HG03066 (cell line): ENCODE data around the gene TAB2.

Experiments
- ATAC-seq: cut with Tn5 transposase; IDR thresholded peaks from one replicate; pipeline ENCODE4 v1.9.1; 2021; ENCODE audit warnings: low read depth; ENCODE audit not compliant: unreplicated experiment

Gene TAB2

GRCh38 chr6:149400050-149400449 is 82.5 kb downstream of the TAB2 start, which contains the start of gene SUMO4:
Gene SUMO4, plus strand, starts transcription at chr6:149400262. Its CDS starts 130 bp downstream, at chr6:149400392.
- ATAC-seq: no peak

- ATAC-seq: no peak
Observed at GRCh38 chr6:149403534-149403933, 86.0 kb downstream of the TAB2 start.

DNA sequence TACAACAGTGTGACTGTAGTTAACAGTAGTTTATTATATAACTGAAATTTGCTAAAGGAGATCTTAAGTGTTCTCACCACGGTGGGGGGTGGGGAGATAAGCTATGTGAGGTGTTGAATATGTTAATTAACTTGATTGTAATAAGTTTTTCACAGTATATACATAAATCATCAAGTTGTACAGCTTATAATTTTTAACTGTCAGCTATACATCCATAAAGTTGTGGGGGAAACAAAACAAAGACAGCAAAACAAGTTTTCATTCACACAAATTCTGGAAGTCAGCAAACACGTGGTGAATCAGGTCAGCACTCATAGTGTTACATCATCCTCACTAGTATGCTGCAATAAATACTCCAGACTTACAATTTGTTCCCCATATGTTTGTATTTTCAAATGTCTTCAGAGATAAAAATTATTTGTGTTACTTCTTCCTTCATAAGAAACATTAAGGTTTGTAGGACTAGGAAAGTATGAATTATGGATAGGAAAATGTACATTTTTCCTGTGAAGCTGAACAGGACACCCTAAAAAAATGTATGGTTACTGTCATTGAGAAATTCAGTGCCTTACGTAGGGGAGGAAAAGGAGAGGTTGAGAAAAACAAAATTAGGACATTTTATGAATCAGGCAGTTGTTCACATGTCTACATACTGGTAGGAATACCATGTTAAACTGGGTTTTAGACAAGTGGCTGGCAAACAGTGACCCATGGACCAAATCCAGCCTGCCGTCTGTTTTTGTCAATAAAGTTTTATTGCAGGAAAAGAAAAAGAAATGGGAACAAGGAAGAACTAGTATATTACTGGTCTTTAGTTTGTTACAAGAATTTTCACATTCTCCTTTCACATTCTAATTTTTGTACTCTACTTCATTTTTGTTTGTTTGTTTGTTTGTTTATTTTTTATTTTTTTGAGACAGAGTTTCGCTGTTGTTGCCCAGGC is 88.6 kb downstream of the TAB2 start:
- ATAC-seq: no peak

DNA sequence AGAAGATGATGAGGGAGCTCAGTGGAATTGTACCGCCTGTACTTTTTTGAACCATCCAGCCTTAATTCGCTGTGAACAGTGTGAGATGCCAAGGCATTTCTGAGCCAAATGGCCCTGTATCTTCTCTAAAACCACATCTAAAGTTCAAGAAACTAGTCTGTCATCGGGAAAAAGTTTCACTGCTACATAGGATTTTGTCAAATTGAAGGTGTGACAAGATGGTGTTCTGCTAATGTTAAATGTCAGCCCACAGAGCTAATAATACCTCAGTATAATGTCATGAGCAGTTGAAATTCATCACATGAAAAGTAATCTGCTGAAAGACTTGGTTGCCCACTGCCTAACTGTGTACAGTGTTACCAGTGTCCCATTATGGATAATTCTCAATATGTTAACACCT is 92.1 kb downstream of the TAB2 start:
- ATAC-seq: no peak

DNA sequence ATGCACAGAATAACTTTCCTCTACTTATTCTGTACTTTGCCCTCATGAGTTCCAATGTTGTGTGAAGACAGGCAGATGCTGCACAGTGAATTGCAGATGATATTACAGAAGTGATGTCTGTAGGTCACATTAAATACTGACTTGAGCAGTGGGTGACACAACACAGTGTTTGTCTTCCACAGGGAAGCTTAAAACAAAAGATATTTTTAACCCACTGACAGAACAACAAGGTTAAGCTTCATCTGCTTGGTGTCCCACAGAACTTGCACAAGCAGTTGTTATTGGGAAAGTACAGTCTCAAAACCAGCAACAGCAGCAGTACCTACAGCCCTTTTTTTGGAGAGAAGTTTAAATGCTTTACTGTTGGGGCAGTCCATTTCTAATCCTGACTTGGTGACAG is 93.0 kb downstream of the TAB2 start:
- no peak for ATAC-seq

DNA sequence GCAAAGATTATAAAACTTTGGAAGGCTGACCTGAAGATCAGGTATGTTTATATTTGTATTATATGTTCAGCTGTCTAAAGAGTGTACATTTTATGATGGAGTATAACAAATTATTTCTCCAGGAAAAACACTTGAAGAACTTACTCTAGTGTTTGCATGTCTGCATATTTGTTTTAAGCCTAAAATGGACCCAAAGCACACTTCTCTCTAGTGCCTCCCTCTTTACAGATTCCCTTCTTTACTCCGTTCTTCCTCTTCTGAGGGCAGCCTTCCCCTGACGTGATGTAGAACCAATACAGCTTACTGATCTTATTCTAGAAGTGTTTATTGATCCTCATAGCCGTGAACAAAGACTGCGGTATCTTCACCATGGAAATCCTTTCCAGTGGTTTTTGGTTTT is 96.5 kb downstream of the TAB2 start:
- no peak for ATAC-seq

DNA sequence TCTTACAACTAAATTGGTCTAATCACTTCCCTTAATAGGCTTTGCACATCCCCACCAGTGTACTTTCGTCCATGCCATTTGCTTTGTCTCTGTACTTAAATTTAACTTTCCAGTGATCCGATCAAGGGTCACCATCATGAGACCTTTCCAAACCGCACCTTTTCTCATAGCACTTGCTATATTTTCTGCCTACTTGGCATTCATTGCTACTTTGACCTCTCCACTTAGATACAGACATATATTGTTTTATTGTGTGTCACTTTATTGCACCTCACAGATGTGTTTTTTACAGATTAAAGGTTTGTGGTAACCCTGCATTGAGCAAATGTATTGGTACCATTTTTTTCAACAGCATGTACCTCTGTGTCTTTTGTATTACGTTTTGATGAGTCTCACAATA is 97.3 kb downstream of the TAB2 start:
- no peak for ATAC-seq

- no peak for ATAC-seq
Observed at GRCh38 chr6:149419696-149420404, 102.3 kb downstream of the TAB2 start.

GRCh38 chr6:149421132-149421531 is 103.6 kb downstream of the TAB2 start:
- ATAC-seq: no peak

- no peak for ATAC-seq
Observed at GRCh38 chr6:149422581-149422980, 105.1 kb downstream of the TAB2 start.

- no peak for ATAC-seq
Observed at GRCh38 chr6:149423964-149424440, 106.5 kb downstream of the TAB2 start.

DNA sequence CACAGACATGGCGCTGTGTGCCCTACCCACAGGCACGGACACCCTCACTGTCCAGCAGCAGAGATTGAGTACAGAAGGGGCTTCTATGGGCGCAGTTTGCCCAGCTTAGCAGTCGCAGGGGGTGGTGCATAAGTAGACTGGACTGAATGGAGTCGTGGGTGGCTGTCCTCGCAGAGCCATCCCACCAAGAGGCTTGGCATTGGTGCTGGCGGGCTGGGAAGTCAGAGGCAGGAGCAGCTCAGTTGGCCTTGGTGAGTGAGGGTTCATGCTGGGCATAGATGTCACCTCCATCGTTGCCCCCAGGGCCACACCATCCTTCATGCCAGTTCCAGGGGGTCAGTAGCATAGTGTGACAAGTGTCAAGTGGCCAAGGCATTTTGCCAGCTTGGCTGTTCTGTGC is 107.7 kb downstream of the TAB2 start:
- ATAC-seq: no peak

DNA sequence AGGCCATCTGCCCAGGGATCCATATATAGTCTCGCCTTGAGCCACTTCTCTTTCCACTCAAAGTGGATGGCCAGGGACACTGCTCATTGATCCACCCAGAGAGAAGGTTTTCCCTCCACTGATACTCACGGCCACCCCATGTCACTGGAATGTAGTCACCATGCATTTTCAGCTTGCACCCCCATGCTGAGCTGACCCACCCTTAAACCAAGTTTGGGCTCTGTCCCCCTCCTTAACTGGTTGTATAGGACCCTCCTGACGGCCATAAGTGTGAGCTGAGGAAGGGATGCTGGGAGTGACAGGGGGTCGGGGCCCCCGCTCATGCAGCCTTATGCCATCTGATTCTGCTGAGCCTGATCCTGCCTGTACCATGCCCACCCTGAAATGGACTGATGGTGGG is 108.2 kb downstream of the TAB2 start:
- no peak for ATAC-seq

DNA sequence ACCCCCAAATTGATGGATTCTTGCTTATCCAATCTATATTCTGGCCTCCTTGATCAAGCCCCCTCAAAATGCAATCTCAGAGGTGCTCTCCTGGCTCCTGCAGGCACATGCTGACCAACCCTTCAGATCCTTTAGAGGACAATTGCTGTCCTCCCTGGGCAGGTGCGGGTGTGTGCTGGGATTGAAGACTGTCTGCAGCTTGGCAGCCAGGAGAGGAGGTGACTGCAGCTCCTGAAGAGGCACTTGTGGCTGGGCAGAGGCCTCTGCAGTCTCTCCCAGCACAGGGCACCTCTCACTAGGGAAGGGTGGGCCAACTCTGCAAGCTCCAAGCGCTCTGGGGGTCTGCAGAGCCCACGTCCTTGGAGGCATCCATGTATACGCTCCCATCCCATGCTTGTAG is 111.1 kb downstream of the TAB2 start:
- no peak for ATAC-seq

DNA sequence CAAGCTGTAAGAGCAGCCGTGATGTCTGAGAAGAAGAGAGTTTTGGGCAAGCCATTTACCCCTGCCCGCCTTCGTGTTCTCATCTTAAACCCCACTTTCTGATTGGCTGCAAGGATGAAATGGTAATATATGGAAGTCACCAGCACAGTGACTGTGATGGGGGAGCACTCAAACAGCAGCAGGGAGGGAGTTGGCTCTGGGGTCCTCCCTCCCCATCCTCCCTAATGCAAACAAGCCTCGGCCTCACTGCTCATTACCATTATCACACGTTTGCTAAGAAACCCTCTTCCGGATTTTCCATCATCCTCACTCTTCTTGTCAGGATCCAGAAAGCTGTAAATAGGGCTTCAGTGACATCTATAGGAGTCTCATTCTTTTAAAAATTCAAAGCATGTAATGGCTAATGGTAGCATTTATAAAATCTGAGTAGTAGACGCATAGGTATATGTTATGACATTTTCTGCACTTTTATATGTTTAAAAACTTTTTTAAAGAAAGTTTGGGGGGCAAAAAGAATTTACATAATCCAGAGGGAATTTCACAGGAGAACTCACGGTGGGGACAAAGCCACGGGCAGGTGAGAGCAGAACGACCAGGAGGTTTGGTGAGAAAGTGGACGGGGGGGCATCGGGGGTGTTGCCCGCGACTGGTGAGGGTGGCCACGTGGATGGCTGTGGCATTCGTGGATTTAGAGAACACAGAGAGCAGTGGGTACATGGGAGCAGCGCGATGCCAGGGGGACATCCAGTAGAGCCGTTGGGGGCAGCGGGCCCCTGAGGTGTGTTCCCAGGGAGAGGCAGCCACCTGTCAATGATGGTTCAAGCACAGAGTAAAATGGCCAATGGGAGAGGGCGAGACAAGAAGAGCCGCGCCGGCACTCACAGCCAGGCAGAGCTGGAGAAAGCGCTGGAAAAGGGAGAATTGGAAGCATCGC is 112.2 kb downstream of the TAB2 start:
- ATAC-seq: no peak

GRCh38 chr6:149431905-149432775 is 114.6 kb downstream of the TAB2 start:
- no peak for ATAC-seq

DNA sequence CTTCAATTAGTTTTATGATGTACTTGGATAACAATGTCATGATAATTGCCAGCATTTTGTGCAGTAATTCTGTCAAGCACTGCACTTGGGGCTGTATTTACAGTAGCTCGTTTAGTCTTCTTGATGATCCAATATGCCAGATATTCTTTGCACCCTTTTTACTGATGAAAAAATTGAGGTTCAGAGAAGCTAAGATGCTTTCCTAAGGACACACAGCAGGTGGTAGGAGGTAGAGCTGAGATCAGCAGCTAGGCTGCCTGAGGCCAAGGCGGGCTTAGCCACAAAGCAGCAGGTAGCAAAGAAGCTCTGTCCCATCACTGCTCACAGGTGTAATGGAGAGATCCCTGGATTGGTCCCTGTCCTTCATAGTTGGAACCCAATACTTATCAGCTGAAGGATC is 115.9 kb downstream of the TAB2 start:
- ATAC-seq: no peak

- ATAC-seq: no peak
Observed at GRCh38 chr6:149433881-149434280, 116.4 kb downstream of the TAB2 start.

DNA sequence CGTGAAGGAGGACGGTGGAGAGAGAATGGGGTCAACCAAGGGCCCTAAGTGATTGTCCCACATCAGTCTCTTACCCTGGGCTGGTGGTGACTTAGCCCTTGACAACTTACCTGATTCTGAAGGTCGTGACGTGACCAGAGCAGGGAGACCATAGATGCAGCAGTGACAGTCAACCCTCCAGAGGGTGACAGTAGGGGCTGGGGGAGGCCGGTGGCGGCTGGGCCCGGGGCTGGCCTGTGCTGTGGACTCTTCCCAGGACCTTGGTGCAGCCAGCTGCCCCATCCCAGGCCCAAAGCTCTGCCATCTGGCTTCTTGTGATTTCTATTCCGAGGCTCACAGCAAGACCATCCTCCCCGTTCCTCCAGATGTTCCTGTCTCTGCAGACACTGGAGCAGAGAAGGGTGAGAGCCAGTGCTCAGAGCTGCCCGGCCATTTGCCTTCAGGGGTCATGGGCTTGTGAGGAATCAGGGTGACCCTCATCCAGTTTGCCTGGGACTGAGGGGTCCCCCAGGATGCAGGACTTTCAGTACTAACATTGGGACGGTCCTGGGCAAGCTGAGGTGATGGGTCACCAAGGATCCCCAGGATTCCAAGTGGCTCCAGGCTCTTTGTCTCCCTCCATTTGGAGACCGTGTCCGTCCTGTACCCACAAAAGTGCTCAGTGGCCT is 118.5 kb downstream of the TAB2 start:
- no peak for ATAC-seq
